HL-60 (cell line): ENCODE data around the gene FBXL17.

ENCODE experiments used
- DNase-seq, 2 experiments: peaks; one replicate each; pipeline ENCODE4 v3.0.0-alpha.2; 2010 to 2020; ENCODE audit warnings: low read depth in 1 of 2, low spot score in 1 of 2
- H3K27ac ChIP-seq: fragments of 250-450 bp; sonication (Bioruptor Pico); replicated peaks from 2 replicates; pipeline ENCODE4 v1.5.1; 2020; ENCODE audit warnings: mild to moderate bottlenecking, moderate library complexity
- H3K27me3 ChIP-seq: fragments of 250-450 bp; sonication (Bioruptor Pico); 2 replicates; pipeline ENCODE4 v1.5.1; 2021; ENCODE audit warnings: mild to moderate bottlenecking, moderate library complexity; ENCODE audit not compliant: insufficient read depth, poor library complexity, severe bottlenecking
- H3K4me3 ChIP-seq: replicated peaks from 2 replicates; pipeline ENCODE4 v1.5.1; 2011; ENCODE audit warnings: mild to moderate bottlenecking, control low read depth, low read length; ENCODE audit not compliant: insufficient read depth
- CTCF ChIP-seq: IDR thresholded peaks from one replicate; pipeline ENCODE4 v1.5.1; 2011; ENCODE audit warnings: low read length, control low read depth, inconsistent platforms; ENCODE audit not compliant: insufficient read depth
- GABPA ChIP-seq: IDR thresholded peaks from 2 replicates; pipeline ENCODE4 v1.6.1; 2012; ENCODE audit warnings: low read depth
- POLR2AphosphoS5 ChIP-seq: IDR thresholded peaks from 2 replicates; pipeline ENCODE4 v1.6.1; 2012; ENCODE audit warnings: low read depth
- REST ChIP-seq: IDR thresholded peaks from 2 replicates; pipeline ENCODE4 v1.6.1; 2012; ENCODE audit warnings: low read depth; ENCODE audit not compliant: insufficient replicate concordance
- SPI1 ChIP-seq: IDR thresholded peaks from 2 replicates; pipeline ENCODE4 v1.6.1; 2012; ENCODE audit warnings: low read depth, mild to moderate bottlenecking, borderline replicate concordance

The FBXL17 gene

DNA sequence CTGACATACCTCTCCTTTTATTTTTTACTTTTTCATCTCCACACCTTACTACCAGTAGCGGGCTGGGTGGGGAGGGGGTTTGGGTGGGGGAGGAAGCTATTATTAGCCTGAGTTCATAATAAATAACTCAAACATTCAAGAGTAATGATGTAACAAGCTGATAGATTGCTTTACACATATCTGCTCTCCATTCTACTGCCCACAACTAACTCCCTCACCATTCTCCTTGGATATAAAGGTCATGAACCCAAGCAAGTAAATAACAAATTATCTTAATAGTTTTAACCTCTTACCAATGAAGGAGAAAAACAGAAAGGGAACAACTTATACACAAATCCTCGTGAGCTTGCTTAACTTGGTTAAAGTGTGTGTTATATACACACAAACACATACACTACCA lies 15.4 kb downstream of the FBXL17 start:
- no peak for DNase-seq
- Histone ChIP-seq H3K4me3 (no peak overlapping the region), H3K27me3 (no peaks in the 10 kb centered on the region), H3K27ac (no peak overlapping the region)
- no peak for TF ChIP-seq REST
- no peak for TF ChIP-seq GABPA
- no peak for TF ChIP-seq SPI1
- no peak for TF ChIP-seq CTCF
- TF ChIP-seq POLR2AphosphoS5: no peak

GRCh38 chr5:108361771-108362170 lies 20.1 kb downstream of the FBXL17 start:
- no peak for TF ChIP-seq CTCF
- TF ChIP-seq SPI1: no peak
- no peak for TF ChIP-seq GABPA
- TF ChIP-seq POLR2AphosphoS5: no peak
- no peak for TF ChIP-seq REST
- Histone ChIP-seq H3K27ac (no peak overlapping the region), H3K4me3 (no peak overlapping the region), H3K27me3 (no peaks in the 10 kb centered on the region)
- no peak for DNase-seq

GRCh38 chr5:108361239-108361638 lies 20.7 kb downstream of the FBXL17 start:
- H3K27ac ChIP-seq: no peak overlapping the region
- no peak for DNase-seq
- no peak for TF ChIP-seq REST
- no peak for TF ChIP-seq CTCF
- no peak for TF ChIP-seq SPI1
- no peak overlapping the region for H3K4me3 ChIP-seq
- no peaks in the 10 kb centered on the region for H3K27me3 ChIP-seq
